Astrocyte of the cerebellum (primary cell): ENCODE results near the gene FOXA3.

ENCODE experiments used
- DNase-seq: peaks from one replicate; pipeline ENCODE4 v3.0.0-alpha.2; 2011; ENCODE audit warnings: low read depth
- H3K4me3 ChIP-seq: 2 replicates; pipeline ENCODE4 v1.5.1; 2011; ENCODE audit warnings: mild to moderate bottlenecking, low read depth, low read length, moderate library complexity
- CTCF ChIP-seq: IDR thresholded peaks from 2 replicates; pipeline ENCODE4 v1.5.1; 2012; ENCODE audit warnings: low read length, low read depth, moderate library complexity, mild to moderate bottlenecking; ENCODE audit errors: missing control alignments
- in situ Hi-C: cut with HindIII; loops from 2 replicates; pipeline ENCODE4 v1.10.0; 2017; ENCODE audit warnings: low sequenced_read_pairs

Gene FOXA3

GRCh38 chr19:45817725-45818301 lies 46.3 kb upstream of the FOXA3 start:
- no peak for DNase-seq
- H3K4me3 ChIP-seq: no peak overlapping the region
- in situ Hi-C loops: no loop called here
- no peak for TF ChIP-seq CTCF

GRCh38 chr19:45819769-45820168 lies 44.4 kb upstream of the FOXA3 start:
- in situ Hi-C loops: no loop called here
- no peak for DNase-seq

GRCh38 chr19:45820413-45821102 lies 43.6 kb upstream of the FOXA3 start:
- no peak overlapping the region for H3K4me3 ChIP-seq
- TF ChIP-seq CTCF: no peak
- no peak for DNase-seq
- in situ Hi-C loops: no loop called here

More at GRCh38 chr19:45819769-45820168, 44.4 kb upstream of the FOXA3 start:
- TF ChIP-seq CTCF: no peak
- no peak overlapping the region for H3K4me3 ChIP-seq

- no peak for TF ChIP-seq CTCF
- no peak for DNase-seq
- in situ Hi-C loops: no loop called here
- no peak overlapping the region for H3K4me3 ChIP-seq
Measured at GRCh38 chr19:45821103-45821521, 43.0 kb upstream of the FOXA3 start.

GRCh38 chr19:45821570-45821969 lies 42.6 kb upstream of the FOXA3 start:
- H3K4me3 ChIP-seq: no peak overlapping the region
- DNase-seq: no peak
- TF ChIP-seq CTCF: no peak
- in situ Hi-C loops: no loop called here

GRCh38 chr19:45822716-45823115 lies 41.4 kb upstream of the FOXA3 start:
- no peak for DNase-seq
- H3K4me3 ChIP-seq: no peak overlapping the region
- in situ Hi-C loops: no loop called here
- TF ChIP-seq CTCF: no peak
